Measurements from ENCODE around the gene CALML4.
"Not testable (repeated sequence)": the region's sequence is repeated elsewhere in the genome, so short reads cannot be mapped to it uniquely, and the experiment has no call there.

Gene CALML4

DNA sequence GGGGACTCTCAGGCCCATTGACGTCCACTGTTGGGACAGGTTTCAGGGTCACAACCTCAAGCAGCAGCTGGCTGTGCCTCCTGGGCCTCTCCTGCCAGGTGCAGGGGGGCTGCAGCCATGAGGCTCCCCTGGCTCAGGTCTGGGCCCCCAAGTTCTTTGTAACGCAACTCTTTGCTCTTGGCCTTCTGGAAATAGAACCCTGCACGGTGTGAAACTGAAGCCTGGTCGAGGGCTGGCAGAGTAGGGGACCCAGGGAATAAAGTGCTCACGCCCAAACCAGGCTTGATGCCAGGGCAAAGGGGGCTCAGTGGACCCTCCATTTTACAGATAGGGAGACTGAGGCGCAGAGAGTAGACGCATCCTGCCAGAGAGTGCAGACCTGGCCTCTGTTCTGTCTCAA is 771 bp downstream of the CALML4 start:
- POLR2A ChIA-PET, result no interaction called here
- CTCF ChIA-PET, result interaction anchor here (1.3 kb wide), 1 partner anchor 340 kb away, joined by 3 read pairs; no protein-coding TSS in a partner anchor
- no peak for DNase-seq (ENCODE audit: extremely low spot score)
- TF ChIP-seq CTCF (IDR thresholded peaks at IDR 0.05; ENCODE audit: control extremely low read depth, extremely low read depth, low read depth, missing control alignments), result no peak

DNA sequence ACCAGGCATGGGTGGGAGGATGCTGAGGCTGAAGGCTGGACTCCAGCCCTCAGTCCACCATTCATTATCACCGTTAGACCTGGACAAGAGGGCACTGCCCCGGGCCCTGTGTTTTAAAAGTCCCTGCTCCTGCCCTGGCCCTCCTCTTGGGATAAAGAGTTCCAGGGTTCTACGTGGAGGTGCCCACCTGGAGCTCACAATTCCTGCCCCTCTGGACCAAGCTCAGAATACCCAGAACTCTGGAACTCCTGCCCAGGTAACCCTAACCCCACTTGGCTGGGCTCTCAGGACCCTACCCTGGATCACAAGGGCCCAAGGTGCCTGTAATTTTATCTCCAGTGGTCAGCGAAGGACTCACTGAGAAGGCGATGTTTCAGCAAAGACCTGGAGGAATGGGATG is 1.2 kb downstream of the CALML4 start:
- ChIA-PET POLR2A (no interaction called here), CTCF (interaction anchor here (1.3 kb wide), 1 partner anchor 340 kb away, joined by 3 read pairs; no protein-coding TSS in a partner anchor)
- no peak for TF ChIP-seq CTCF (IDR thresholded peaks at IDR 0.05; ENCODE audit: control extremely low read depth, extremely low read depth, low read depth, missing control alignments)
- no peak for DNase-seq (ENCODE audit: extremely low spot score)

- POLR2A ChIA-PET, result no interaction called here
- TF ChIP-seq CTCF (IDR thresholded peaks at IDR 0.05; ENCODE audit: control extremely low read depth, extremely low read depth, low read depth, missing control alignments), result no peak
- no peak for DNase-seq (ENCODE audit: extremely low spot score)
- CTCF ChIA-PET, result interaction anchor here (1.3 kb wide), 1 partner anchor 339 kb away, joined by 3 read pairs; no protein-coding TSS in a partner anchor
These were observed 1.6 kb downstream of the CALML4 start for GRCh38 chr15:68203486-68203885.

- POLR2A ChIA-PET; DNase-seq (ENCODE audit: extremely low spot score): not testable (repeated sequence)
- CTCF ChIA-PET, result interaction anchor here (0.7 to 2.7 kb wide), 3 partner anchors 8 to 341 kb away, joined by 3 to 8 read pairs (median 5); no protein-coding TSS in a partner anchor
These were observed 2.1 kb downstream of the CALML4 start for GRCh38 chr15:68202994-68203393.

DNA sequence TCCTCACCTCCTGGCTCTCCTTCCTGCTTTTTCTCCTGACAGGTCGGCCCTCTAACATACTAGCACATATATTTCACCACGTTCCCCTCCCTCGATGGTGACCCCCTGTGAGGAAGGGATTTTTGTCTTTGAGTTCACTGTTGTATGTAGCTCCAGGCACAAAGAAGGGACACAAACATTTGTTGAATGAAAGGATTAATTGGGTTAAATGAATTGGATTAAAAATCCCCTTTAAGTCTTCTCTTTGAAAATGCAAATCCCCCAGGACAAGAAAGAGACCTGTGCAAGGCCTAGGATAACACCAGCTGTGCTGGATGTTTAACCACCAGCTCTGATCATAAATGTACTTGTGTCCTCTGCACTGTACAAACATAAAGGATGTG is 3.3 kb downstream of the CALML4 start:
- DNase-seq (ENCODE audit: extremely low spot score), result no peak
- CTCF ChIA-PET, result interaction anchor here (0.8 to 2.7 kb wide), 2 partner anchors 9 to 339 kb away, joined by 3 to 8 read pairs; no protein-coding TSS in a partner anchor
- TF ChIP-seq CTCF (IDR thresholded peaks at IDR 0.05; ENCODE audit: control extremely low read depth, extremely low read depth, low read depth, missing control alignments), result no peak
- POLR2A ChIA-PET, result no interaction called here

GRCh38 chr15:68201153-68201878 is 3.8 kb downstream of the CALML4 start:
- POLR2A ChIA-PET, result no interaction called here
- CTCF ChIA-PET, result interaction anchor here (0.8 to 2.7 kb wide), 2 partner anchors 10 to 338 kb away, joined by 3 to 8 read pairs; no protein-coding TSS in a partner anchor
- no peak for DNase-seq (ENCODE audit: extremely low spot score)
- no peak for TF ChIP-seq CTCF (IDR thresholded peaks at IDR 0.05; ENCODE audit: control extremely low read depth, extremely low read depth, low read depth, missing control alignments)
